PFSK-1 (cell line): ENCODE measurements around the gene ZNF552.
A peak's percentile ranks its signal among the peaks of the same experiment; 100 is the strongest.

Source experiments
- FOXP2 ChIP-seq: optimal IDR thresholded peaks from 2 replicates; pipeline ENCODE3; 2011; ENCODE audit warnings: borderline replicate concordance, control low read depth, inconsistent platforms; ENCODE audit not compliant: insufficient read depth; ENCODE audit errors: extremely low read length, extremely low read depth
- POLR2AphosphoS5 ChIP-seq: IDR thresholded peaks from 2 replicates; pipeline ENCODE4 v1.6.1; 2012; ENCODE audit warnings: low read depth, mild to moderate bottlenecking, control low read depth, low read length, moderate library complexity
- SIN3A ChIP-seq: IDR thresholded peaks from 2 replicates; pipeline ENCODE4 v1.6.1; 2012; ENCODE audit warnings: mild to moderate bottlenecking, low read length, moderate library complexity, borderline replicate concordance; ENCODE audit not compliant: insufficient read depth
- TAF1 ChIP-seq: IDR thresholded peaks from 2 replicates; pipeline ENCODE4 v1.6.1; 2012; ENCODE audit warnings: low read length, control low read depth, borderline replicate concordance; ENCODE audit not compliant: insufficient read depth
- TF ChIP-seq, protein P1 (sequence below), 2 experiments: IDR thresholded peaks; 2 replicates each; pipeline versions ENCODE4 v1.6.1 to v1.8.0; 2011 to 2012; ENCODE audit warnings: low read depth in 2 of 2, low read length in 2 of 2, control low read depth in 1 of 2, inconsistent platforms in 1 of 2, mild to moderate bottlenecking in 1 of 2, moderate library complexity in 1 of 2; ENCODE audit not compliant: insufficient read depth in 1 of 2

ZNF552 gene

DNA sequence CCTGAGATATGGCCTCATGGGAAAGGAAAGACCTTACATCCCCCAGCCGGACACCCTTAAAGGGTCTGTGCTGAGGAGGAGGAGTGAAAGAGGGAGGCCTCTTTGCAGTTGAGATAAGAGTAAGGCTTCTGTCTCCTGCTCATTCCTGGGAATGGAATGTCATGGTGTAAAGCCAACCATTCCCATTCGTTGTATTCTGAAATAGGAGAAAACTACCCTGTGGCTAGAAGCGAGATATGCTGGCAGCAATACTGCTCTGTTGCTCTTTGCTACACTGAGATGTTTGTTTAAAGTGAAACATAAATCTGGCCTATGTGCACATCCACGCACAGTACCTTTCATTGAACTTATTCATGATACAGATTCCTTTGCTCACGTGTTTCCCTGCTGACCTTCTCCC is 14.6 kb upstream of the ZNF552 start:
- TF ChIP-seq TAF1 (no peak), POLR2AphosphoS5 (no peak), SIN3A (no peak), FOXP2 (no peak)
- TF ChIP-seq, protein P1, sequence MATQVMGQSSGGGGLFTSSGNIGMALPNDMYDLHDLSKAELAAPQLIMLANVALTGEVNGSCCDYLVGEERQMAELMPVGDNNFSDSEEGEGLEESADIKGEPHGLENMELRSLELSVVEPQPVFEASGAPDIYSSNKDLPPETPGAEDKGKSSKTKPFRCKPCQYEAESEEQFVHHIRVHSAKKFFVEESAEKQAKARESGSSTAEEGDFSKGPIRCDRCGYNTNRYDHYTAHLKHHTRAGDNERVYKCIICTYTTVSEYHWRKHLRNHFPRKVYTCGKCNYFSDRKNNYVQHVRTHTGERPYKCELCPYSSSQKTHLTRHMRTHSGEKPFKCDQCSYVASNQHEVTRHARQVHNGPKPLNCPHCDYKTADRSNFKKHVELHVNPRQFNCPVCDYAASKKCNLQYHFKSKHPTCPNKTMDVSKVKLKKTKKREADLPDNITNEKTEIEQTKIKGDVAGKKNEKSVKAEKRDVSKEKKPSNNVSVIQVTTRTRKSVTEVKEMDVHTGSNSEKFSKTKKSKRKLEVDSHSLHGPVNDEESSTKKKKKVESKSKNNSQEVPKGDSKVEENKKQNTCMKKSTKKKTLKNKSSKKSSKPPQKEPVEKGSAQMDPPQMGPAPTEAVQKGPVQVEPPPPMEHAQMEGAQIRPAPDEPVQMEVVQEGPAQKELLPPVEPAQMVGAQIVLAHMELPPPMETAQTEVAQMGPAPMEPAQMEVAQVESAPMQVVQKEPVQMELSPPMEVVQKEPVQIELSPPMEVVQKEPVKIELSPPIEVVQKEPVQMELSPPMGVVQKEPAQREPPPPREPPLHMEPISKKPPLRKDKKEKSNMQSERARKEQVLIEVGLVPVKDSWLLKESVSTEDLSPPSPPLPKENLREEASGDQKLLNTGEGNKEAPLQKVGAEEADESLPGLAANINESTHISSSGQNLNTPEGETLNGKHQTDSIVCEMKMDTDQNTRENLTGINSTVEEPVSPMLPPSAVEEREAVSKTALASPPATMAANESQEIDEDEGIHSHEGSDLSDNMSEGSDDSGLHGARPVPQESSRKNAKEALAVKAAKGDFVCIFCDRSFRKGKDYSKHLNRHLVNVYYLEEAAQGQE (IDR thresholded peaks at IDR 0.05; ENCODE audit: insufficient read depth in 1 of 2, low read depth in 2 of 2, low read length in 2 of 2), result no peak

DNA sequence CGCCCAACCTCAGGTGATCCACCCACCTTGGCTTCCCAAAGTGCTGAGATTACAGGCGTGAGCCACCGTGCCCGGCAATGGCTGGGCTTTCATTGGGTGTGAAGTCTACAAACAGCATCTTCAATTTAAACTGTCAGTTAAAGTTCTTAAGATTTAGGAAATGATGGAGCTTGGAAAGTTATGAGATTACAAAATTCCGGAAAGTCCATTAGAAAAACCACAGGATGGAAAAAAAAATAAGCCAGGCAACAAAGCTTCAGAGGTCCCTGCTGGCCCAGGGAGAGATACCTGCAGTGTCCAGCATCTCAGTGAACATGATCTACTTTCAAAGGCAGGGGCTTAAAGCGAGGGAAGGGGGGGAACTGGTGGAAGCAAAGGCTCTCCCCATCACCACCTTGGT is 10.8 kb upstream of the ZNF552 start:
- TF ChIP-seq TAF1 (no peak), FOXP2 (no peak), SIN3A (no peak), POLR2AphosphoS5 (no peak)
- TF ChIP-seq, protein P1 (IDR thresholded peaks at IDR 0.05; ENCODE audit: insufficient read depth in 1 of 2, low read depth in 2 of 2, low read length in 2 of 2), result no peak

DNA sequence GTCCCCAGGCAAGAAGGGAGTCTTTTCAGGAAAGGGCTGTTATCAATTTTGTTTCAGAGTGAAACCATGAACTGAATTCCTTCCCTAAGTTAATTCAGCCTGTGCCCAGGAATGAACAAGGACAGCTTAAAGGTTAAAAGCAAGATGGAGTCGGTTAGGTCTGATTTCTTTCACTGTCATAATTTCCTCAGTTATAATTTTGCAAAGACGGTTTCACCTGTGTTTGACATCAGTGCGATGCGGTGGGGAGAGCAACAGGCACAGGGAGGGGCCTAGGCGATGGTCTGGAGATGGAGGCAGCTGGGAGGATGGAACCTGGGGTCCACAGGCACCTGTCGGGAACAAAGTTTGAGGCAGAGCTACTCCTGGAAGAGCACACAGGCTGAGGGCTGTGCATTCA is 5.9 kb upstream of the ZNF552 start:
- TF ChIP-seq POLR2AphosphoS5, result no peak
- TF ChIP-seq SIN3A, result no peak

DNA sequence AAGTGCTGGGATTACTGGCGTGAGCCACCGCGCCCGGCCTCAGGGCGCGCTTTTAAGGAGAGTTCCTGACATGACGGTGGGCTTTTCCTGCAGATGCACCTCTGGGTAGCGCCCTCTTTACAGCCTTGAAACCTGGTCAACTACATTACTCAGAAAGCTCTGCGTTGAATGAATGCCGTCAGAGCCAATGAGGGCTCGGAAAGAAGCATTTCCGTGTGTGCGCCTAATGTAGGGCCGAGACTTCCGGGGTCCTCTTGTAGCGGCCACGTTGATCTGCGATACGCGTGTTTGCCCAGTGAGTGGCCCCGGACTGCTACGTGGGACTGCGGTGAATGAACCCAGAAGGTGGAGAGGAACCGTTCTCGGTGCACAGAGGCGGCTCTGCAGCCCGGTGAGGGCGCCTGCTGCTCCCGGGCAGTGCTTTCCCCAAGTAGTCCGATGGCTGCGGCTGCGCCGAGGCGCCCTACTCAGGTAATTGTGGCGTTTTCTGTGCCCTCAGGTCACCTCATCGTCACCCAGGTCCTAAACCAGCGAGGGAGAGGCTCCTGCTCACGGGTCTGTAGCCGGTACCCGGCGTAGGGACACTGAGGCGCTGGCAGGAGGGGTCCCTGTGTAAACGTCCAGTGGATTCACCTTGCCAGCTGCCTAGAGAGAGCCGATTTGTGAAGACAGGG is 4.9 kb upstream of the ZNF552 start:
- TF ChIP-seq FOXP2 (no peak), TAF1 (peak; percentile 89; the same call in 1 of the 2 replicates), POLR2AphosphoS5 (peak; percentile 88), SIN3A (peak; percentile 87; the same call in 1 of the 2 replicates)
- TF ChIP-seq, protein P1 (IDR thresholded peaks at IDR 0.05; ENCODE audit: insufficient read depth in 1 of 2, low read depth in 2 of 2, low read length in 2 of 2), result no peak

DNA sequence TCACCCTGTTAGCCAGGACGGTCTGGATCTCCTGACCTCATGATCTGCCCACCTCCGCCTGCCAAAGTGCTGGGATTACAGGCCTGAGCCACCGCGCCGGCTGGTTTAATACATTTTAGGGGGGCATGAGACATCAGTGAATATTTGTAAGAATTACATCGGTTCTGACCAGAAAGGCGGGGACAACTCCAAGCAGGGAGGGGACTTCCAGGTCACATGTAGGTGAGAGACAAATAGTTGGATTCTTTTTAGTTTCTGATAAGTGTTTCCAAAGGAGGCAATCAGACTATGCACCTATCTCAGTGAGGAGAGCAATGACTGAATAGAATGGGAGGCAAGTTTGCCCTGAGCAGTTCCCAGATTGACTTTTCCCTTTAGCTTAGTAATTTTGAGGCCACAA is 3.7 kb upstream of the ZNF552 start:
- TF ChIP-seq SIN3A (no peak), FOXP2 (no peak), TAF1 (no peak), POLR2AphosphoS5 (no peak)
- TF ChIP-seq, protein P1 (IDR thresholded peaks at IDR 0.05; ENCODE audit: insufficient read depth in 1 of 2, low read depth in 2 of 2, low read length in 2 of 2), result no peak
